ENCODE data around the gene PSMD12. TPM values are rescaled to one million over a fixed set of nuclear protein-coding genes. Genes with fewer than 3 reads are reported as not detected.

PSMD12 gene
- total RNA-seq, 1 donor = 35.2 TPM

DNA sequence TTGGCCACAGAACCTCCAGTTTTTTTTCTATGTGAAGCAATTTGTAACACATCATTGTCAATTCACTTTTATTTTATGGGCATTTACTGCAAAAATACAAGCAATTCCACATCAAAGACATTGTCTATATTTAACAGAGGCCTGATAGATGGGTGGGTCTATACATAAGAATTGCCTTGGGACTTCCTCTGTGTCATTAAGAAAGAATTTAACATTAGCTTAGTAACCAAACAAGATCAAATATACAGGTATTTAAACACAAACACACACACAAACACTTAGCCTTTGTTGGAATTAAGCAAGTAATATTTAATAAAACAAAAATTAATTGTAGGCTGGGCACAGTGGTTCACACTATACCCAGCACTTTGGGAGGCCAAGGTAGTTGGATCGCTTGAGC lies 6.4 kb upstream of the PSMD12 start:
- H3K4me3 ChIP-seq (ENCODE audit: low read depth, low read length) = no peak overlapping the region
- no peak for DNase-seq (ENCODE audit: low read depth)
- TF ChIP-seq, protein P1, sequence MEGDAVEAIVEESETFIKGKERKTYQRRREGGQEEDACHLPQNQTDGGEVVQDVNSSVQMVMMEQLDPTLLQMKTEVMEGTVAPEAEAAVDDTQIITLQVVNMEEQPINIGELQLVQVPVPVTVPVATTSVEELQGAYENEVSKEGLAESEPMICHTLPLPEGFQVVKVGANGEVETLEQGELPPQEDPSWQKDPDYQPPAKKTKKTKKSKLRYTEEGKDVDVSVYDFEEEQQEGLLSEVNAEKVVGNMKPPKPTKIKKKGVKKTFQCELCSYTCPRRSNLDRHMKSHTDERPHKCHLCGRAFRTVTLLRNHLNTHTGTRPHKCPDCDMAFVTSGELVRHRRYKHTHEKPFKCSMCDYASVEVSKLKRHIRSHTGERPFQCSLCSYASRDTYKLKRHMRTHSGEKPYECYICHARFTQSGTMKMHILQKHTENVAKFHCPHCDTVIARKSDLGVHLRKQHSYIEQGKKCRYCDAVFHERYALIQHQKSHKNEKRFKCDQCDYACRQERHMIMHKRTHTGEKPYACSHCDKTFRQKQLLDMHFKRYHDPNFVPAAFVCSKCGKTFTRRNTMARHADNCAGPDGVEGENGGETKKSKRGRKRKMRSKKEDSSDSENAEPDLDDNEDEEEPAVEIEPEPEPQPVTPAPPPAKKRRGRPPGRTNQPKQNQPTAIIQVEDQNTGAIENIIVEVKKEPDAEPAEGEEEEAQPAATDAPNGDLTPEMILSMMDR (IDR thresholded peaks at IDR 0.05; ENCODE audit: insufficient read depth, low read length) = no peak

DNA sequence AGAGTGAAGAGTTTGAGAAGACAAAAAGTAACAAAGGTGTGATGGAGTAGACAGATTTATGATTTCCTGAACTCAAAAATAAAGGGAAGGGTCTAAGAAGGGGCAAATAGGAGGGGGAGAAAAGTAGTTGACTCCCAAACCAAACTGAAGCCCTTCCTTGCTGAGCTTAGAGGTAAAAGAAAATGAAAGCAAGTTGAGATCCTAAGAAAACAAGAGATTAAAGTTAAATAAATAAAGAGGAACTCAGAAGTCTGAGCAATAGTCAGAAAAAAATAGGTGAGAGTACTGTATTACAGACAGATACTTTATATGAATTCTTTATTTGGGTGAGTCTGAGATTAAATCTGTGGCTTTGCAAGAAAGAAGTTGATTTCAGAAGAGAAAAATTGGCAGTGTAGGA lies 3.3 kb upstream of the PSMD12 start:
- TF ChIP-seq, protein P1 (IDR thresholded peaks at IDR 0.05; ENCODE audit: insufficient read depth, low read length) = no peak
- no peak overlapping the region for H3K4me3 ChIP-seq (ENCODE audit: low read depth, low read length)
- no peak for DNase-seq (ENCODE audit: low read depth)

DNA sequence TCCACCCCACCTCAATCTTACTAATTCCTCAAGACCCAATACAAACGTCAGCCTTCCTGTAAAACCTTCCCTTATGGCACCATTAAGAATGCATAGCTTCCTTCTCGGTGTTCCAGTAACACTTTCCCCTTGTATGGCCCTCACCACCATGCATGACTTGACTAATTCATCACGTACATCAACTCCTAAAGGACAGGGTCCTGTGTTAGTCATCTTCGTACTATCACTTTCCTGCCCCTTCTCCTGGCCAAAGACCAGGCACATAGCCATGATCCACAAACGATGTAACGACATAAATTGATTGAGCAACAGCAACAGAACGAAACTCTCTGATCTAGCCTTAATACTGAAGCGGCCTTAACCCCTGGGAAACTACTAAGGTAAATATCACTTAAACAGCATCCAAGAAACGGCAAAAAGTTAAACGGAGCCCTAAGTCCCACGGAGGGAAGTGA lies 612 bp downstream of the PSMD12 start:
- TF ChIP-seq, protein P1 (IDR thresholded peaks at IDR 0.05; ENCODE audit: insufficient read depth, low read length) = no peak
- peak; percentile 70 for DNase-seq (ENCODE audit: low read depth)
- peak overlapping the region; percentile 99 for H3K4me3 ChIP-seq (ENCODE audit: low read depth, low read length)

DNA sequence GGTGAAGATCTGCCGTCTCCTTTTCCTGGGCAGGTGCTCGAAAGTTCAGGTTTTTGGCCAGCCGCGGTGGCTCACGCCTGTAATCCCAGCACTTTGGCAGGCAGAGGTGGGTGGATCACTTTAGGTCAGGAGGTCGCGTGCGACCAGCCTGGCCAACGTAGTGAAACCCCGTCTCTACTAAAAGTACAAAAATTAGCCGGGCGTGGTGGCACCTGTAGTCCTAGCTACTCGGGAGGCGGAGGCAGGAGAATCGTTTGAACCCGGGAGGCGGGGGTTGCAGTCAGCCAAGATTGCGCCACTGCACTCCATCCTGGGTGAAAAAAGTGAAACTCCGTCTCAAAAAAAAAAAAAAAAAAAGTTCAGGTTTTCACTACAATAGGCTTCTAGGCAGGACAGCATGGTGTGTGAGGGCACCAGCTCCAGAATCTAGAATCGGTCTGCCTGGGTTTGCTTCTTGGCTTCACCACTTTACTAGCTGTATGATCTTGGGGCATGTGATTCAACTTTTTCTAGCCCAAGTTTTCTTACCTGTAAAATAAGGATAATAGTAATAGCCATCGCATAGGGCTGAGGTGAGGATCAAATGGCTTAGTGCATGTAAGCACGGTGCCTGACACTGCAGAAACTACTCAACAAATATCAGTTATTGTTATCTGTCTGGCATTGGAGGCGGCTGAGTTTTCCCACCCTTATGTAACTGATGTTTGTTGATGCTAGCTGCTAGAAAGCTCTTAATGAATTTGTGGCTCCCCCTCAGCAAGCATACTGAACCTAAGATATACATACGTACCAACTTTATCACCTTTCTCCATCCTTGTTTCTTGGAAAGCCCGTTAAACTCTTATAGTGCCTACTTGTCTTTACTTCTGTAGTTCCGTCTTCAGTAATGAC lies 1.3 kb downstream of the PSMD12 start:
- no peak for DNase-seq (ENCODE audit: low read depth)
- peak overlapping the region; percentile 99 for H3K4me3 ChIP-seq (ENCODE audit: low read depth, low read length)
- TF ChIP-seq, protein P1 (IDR thresholded peaks at IDR 0.05; ENCODE audit: insufficient read depth, low read length) = no peak

DNA sequence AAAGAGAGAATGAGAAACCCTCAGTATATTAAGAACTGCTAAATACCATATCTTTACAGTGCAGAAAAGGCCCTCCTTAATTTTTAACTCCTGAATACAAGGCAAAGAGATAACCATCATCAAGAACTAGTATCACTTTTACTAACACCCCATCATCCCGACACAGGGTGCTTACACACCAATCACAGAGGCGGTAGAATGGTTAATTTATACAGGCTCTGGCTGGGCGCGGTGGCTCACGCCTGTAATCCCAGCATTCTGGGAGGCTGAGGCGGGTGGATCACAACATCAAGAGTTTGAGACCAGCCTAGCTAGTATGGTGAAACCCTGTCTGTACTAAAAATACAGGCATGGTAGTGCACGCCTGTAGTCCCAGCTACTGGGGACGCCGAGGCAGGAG lies 4.2 kb downstream of the PSMD12 start:
- DNase-seq (ENCODE audit: low read depth) = no peak
- TF ChIP-seq, protein P1 (IDR thresholded peaks at IDR 0.05; ENCODE audit: insufficient read depth, low read length) = no peak
- H3K4me3 ChIP-seq (ENCODE audit: low read depth, low read length) = no peak overlapping the region

DNA sequence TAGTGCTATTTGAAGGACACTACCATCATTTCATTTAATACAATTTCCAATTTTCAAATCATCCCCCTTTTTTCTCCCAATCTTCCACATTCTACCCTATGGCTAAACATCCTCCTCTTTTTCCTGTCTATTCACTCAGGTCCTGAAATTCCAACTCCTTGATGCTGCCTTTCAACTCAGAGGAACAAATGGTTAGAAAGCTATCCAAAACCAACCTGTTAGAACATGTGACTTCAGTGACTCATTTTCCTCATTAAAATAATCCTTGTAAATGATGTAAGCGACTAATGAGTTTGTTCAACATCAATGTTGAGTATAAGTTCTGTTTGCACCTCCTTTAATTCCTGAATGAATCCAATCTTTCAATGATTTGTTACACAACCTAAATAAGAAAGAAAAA lies 5.5 kb downstream of the PSMD12 start:
- TF ChIP-seq, protein P1 (IDR thresholded peaks at IDR 0.05; ENCODE audit: insufficient read depth, low read length) = no peak
- no peak for DNase-seq (ENCODE audit: low read depth)
- H3K4me3 ChIP-seq (ENCODE audit: low read depth, low read length) = no peak overlapping the region
